Measurements from ENCODE around the gene CCM2.

The CCM2 gene

GRCh38 chr7:45067582-45067981 is 67.6 kb downstream of the CCM2 start:
- DNase-seq (ENCODE audit: low read depth), result no peak

GRCh38 chr7:45068236-45069023 is 68.4 kb downstream of the CCM2 start:
- DNase-seq (ENCODE audit: low read depth), result no peak

GRCh38 chr7:45069444-45070253 is 69.6 kb downstream of the CCM2 start:
- no peak for DNase-seq (ENCODE audit: low read depth)

GRCh38 chr7:45070254-45070642 is 70.2 kb downstream of the CCM2 start:
- DNase-seq (ENCODE audit: low read depth), result no peak

GRCh38 chr7:45071528-45071927 is 71.5 kb downstream of the CCM2 start:
- DNase-seq (ENCODE audit: low read depth), result no peak

- peak; percentile 79 for DNase-seq (ENCODE audit: low read depth)
Measured at GRCh38 chr7:45072131-45073030, 72.4 kb downstream of the CCM2 start.

GRCh38 chr7:45073031-45073785 is 73.2 kb downstream of the CCM2 start:
- peak; percentile 21 for DNase-seq (ENCODE audit: low read depth)

- no peak for DNase-seq (ENCODE audit: low read depth)
Measured at GRCh38 chr7:45073786-45074527, 74.0 kb downstream of the CCM2 start.

GRCh38 chr7:45074528-45075354 is 74.7 kb downstream of the CCM2 start:
- no peak for DNase-seq (ENCODE audit: low read depth)

- no peak for DNase-seq (ENCODE audit: low read depth)
Measured at GRCh38 chr7:45075355-45075644, 75.3 kb downstream of the CCM2 start.

GRCh38 chr7:45075871-45076796 is 76.1 kb downstream of the CCM2 start:
- DNase-seq (ENCODE audit: low read depth), result no peak

GRCh38 chr7:45076946-45077345 is 76.9 kb downstream of the CCM2 start:
- no peak for DNase-seq (ENCODE audit: low read depth)

- DNase-seq (ENCODE audit: low read depth), result no peak
Measured at GRCh38 chr7:45077579-45077978, 77.6 kb downstream of the CCM2 start.

- no peak for DNase-seq (ENCODE audit: low read depth)
Measured at GRCh38 chr7:45078125-45078681, 78.2 kb downstream of the CCM2 start.

- DNase-seq (ENCODE audit: low read depth), result no peak
Measured at GRCh38 chr7:45080265-45080957, 80.4 kb downstream of the CCM2 start.

GRCh38 chr7:45080958-45081669 is 81.1 kb downstream of the CCM2 start:
- no peak for DNase-seq (ENCODE audit: low read depth)

- no peak for DNase-seq (ENCODE audit: low read depth)
Measured at GRCh38 chr7:45081670-45081974, 81.6 kb downstream of the CCM2 start.

All from amniotic epithelial cell (primary cell).